ENCODE measurements around the gene TAS2R8.

DNA sequence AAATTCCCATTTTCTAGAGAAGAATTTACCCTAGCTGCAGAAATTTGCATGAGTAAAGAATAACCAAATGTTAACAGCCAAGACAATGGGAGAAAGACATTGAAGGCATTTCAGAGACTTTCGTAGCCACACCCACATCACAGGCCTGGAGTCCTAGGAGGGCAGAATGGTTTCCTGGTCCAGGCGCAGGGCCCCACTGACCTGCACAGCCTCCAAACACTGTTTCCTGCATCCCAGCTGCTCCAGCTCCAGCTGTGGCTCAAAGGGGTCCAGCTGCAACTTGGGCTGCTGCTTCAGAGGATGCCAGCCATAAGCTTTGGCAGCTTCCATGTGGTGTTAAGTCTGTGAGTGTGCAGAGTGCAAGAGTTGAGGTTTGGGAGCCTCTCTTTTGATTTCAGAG lies 48.7 kb upstream of the TAS2R8 start:
- no peak for TF ChIP-seq POLR2A (IDR thresholded peaks at IDR 0.05)
- TF ChIP-seq, protein P1, sequence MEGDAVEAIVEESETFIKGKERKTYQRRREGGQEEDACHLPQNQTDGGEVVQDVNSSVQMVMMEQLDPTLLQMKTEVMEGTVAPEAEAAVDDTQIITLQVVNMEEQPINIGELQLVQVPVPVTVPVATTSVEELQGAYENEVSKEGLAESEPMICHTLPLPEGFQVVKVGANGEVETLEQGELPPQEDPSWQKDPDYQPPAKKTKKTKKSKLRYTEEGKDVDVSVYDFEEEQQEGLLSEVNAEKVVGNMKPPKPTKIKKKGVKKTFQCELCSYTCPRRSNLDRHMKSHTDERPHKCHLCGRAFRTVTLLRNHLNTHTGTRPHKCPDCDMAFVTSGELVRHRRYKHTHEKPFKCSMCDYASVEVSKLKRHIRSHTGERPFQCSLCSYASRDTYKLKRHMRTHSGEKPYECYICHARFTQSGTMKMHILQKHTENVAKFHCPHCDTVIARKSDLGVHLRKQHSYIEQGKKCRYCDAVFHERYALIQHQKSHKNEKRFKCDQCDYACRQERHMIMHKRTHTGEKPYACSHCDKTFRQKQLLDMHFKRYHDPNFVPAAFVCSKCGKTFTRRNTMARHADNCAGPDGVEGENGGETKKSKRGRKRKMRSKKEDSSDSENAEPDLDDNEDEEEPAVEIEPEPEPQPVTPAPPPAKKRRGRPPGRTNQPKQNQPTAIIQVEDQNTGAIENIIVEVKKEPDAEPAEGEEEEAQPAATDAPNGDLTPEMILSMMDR (IDR thresholded peaks at IDR 0.05) = no peak

All from right lobe of liver (tissue), 4 donors.